IMR-90 (cell line): ENCODE results near the gene CTDSP1. TPM values are rescaled to one million over a fixed set of nuclear protein-coding genes. Genes with fewer than 3 reads are reported as not detected.

Experiments used
- ATAC-seq: fragments of 200-7000 bp; cut with Tn5 transposase; 2 replicates; pipeline ENCODE4 v1.9.1; 2020; ENCODE audit warnings: low read depth, mild to moderate bottlenecking, moderate library complexity
- BruUV-seq: library from RNA; stranded (reverse); fragments of 400-500 nt; replicated peaks from 2 replicates; lab custom pipeline; 2021; lab: Mats Ljungman, UMichigan
- CTCF ChIA-PET: fragments of 300-600 bp; formaldehyde crosslinking; extraction: SDS; loops from one replicate; lab custom pipeline; 2021; ENCODE audit warnings: antibody characterized with exemption; lab: Yijun Ruan, JAX
- POLR2A ChIA-PET: fragments of 300-600 bp; sonication (Branson Sonifier 250); formaldehyde crosslinking; loops from one replicate; lab custom pipeline; 2022; ENCODE audit warnings: antibody characterized with exemption; ENCODE audit not compliant: unreplicated experiment; lab: Charles Lee
- DNase-seq: peaks from one replicate; pipeline ENCODE4 v3.0.0; 2013
- H2AFZ ChIP-seq: replicated peaks from 2 replicates; pipeline ENCODE3; 2013; ENCODE audit warnings: low read length, mild to moderate bottlenecking; ENCODE audit not compliant: poor library complexity
- H2AK5ac ChIP-seq: 2 replicates; pipeline ENCODE4 v1.6.1; 2013; ENCODE audit warnings: low read depth, low read length, inconsistent platforms
- H2AK9ac ChIP-seq: replicated peaks from 2 replicates; pipeline ENCODE3; 2013; ENCODE audit warnings: mild to moderate bottlenecking, low read depth, low read length, moderate library complexity; ENCODE audit not compliant: poor library complexity
- H2BK120ac ChIP-seq: 2 replicates; pipeline ENCODE4 v1.6.1; 2013; ENCODE audit warnings: low read depth, low read length, inconsistent platforms
- H2BK15ac ChIP-seq: 3 replicates; pipeline ENCODE4 v1.6.1; 2013; ENCODE audit warnings: low read depth, low read length, inconsistent platforms
- H2BK20ac ChIP-seq: 2 replicates; pipeline ENCODE4 v1.6.1; 2013; ENCODE audit warnings: low read depth, mild to moderate bottlenecking, inconsistent platforms, low read length, moderate library complexity
- H2BK5ac ChIP-seq: 2 replicates; pipeline ENCODE4 v1.6.1; 2013; ENCODE audit warnings: mild to moderate bottlenecking, low read depth, low read length, inconsistent platforms; ENCODE audit not compliant: poor library complexity, severe bottlenecking
- H3K14ac ChIP-seq: replicated peaks from 2 replicates; pipeline ENCODE4 v1.6.1; 2013; ENCODE audit warnings: low read depth, low read length, inconsistent platforms
- H3K18ac ChIP-seq: 2 replicates; pipeline ENCODE4 v1.6.1; 2013; ENCODE audit warnings: low read depth, low read length, control low read depth
- H3K23ac ChIP-seq: 2 replicates; pipeline ENCODE4 v1.6.1; 2013; ENCODE audit warnings: low read depth, low read length, inconsistent platforms
- H3K27ac ChIP-seq: 2 replicates; pipeline ENCODE4 v1.5.1; 2013; ENCODE audit warnings: mild to moderate bottlenecking, control low read depth, low read length; ENCODE audit not compliant: insufficient read depth
- H3K27me3 ChIP-seq: 2 replicates; pipeline ENCODE4 v1.6.1; 2013; ENCODE audit warnings: low read length; ENCODE audit not compliant: control insufficient read depth, insufficient read depth
- H3K36me3 ChIP-seq: 2 replicates; pipeline ENCODE4 v1.6.1; 2013; ENCODE audit warnings: low read length, mixed read lengths; ENCODE audit not compliant: control insufficient read depth, insufficient read depth
- H3K4ac ChIP-seq: 2 replicates; pipeline ENCODE4 v1.6.1; 2013; ENCODE audit warnings: low read depth, low read length, inconsistent platforms
- H3K4me1 ChIP-seq: 2 replicates; pipeline ENCODE4 v1.6.1; 2013; ENCODE audit warnings: low read length, mixed read lengths; ENCODE audit not compliant: control insufficient read depth, insufficient read depth
- H3K4me2 ChIP-seq: 2 replicates; pipeline ENCODE4 v1.6.1; 2013; ENCODE audit warnings: low read depth, mild to moderate bottlenecking, control low read depth, low read length, moderate library complexity
- H3K4me3 ChIP-seq: 2 replicates; pipeline ENCODE4 v1.5.1; 2013; ENCODE audit warnings: low read depth, mild to moderate bottlenecking, control low read depth, low read length, moderate library complexity; ENCODE audit not compliant: insufficient read depth
- H3K56ac ChIP-seq: 2 replicates; pipeline ENCODE4 v1.6.1; 2013; ENCODE audit warnings: low read length, inconsistent platforms; ENCODE audit not compliant: insufficient read depth; ENCODE audit errors: extremely low read depth
- H3K79me1 ChIP-seq, 2 experiments: 2 replicates each; pipeline ENCODE4 v1.6.1; 2013; ENCODE audit warnings: low read length in 2 of 2, inconsistent platforms in 1 of 2, low read depth in 1 of 2
- H3K9ac ChIP-seq: 2 replicates; pipeline ENCODE4 v1.6.1; 2013; ENCODE audit warnings: low read depth, low read length, control low read depth
- H3K9me1 ChIP-seq: 2 replicates; pipeline ENCODE4 v1.6.1; 2013; ENCODE audit warnings: low read length, inconsistent platforms; ENCODE audit not compliant: insufficient read depth
- H3K9me3 ChIP-seq: 2 replicates; pipeline ENCODE4 v1.6.1; 2013; ENCODE audit warnings: low read length; ENCODE audit not compliant: control insufficient read depth, insufficient read depth
- H4K20me1 ChIP-seq: 2 replicates; pipeline ENCODE4 v1.6.1; 2013; ENCODE audit warnings: low read length, inconsistent platforms; ENCODE audit not compliant: insufficient read depth
- H4K5ac ChIP-seq: 2 replicates; pipeline ENCODE4 v1.6.1; 2013; ENCODE audit warnings: mild to moderate bottlenecking, low read depth, low read length, control low read depth
- H4K8ac ChIP-seq, 2 experiments: 2 replicates each; pipeline ENCODE4 v1.6.1; 2013; ENCODE audit warnings: low read depth in 2 of 2, low read length in 2 of 2, control low read depth in 1 of 2, inconsistent platforms in 1 of 2
- H4K91ac ChIP-seq: 2 replicates; pipeline ENCODE4 v1.6.1; 2013; ENCODE audit warnings: low read depth, low read length, inconsistent platforms; ENCODE audit not compliant: insufficient read depth
- FOS ChIP-seq: fragments of 150-350 bp; IDR thresholded peaks from 2 replicates; pipeline ENCODE4 v1.6.1; 2016; ENCODE audit warnings: low read depth, low read length
- MAFK ChIP-seq: IDR thresholded peaks from 2 replicates; pipeline ENCODE4 v1.6.1; 2012; ENCODE audit warnings: low read depth, low read length, improper control_type of control experiment
- MAZ ChIP-seq: IDR thresholded peaks from 2 replicates; pipeline ENCODE4 v1.6.1; 2012; ENCODE audit warnings: low read depth, mild to moderate bottlenecking, low read length, improper control_type of control experiment, moderate library complexity, borderline replicate concordance
- NFE2L2 ChIP-seq: fragments of 150-350 bp; IDR thresholded peaks from 2 replicates; pipeline ENCODE4 v1.6.1; 2016; ENCODE audit warnings: low read depth, mild to moderate bottlenecking, low read length
- WGBS, 2 experiments: methylation state at CpG; one replicate each; pipeline versions ENCODE4 v1.1.5 to v1.1.7; 2013; ENCODE audit warnings: missing lambda C conversion rate in 2 of 2; ENCODE audit not compliant: insufficient read length in 1 of 2; ENCODE audit errors: extremely low coverage in 2 of 2; 5-methylcytosine and 5-hydroxymethylcytosine counted together
- dilution Hi-C: fragments of 300-500 bp; cut with HindIII; formaldehyde crosslinking; loops from one replicate; pipeline ENCODE4 v1.14.3; 2018; ENCODE audit warnings: low sequenced_read_pairs; ENCODE audit not compliant: unreplicated experiment
- in situ Hi-C: fragments of 300-500 bp; cut with MboI; formaldehyde crosslinking; loops from 3 replicates; pipeline ENCODE4 v1.14.3; 2019; ENCODE audit warnings: low sequenced_read_pairs, inconsistent platforms, mixed read lengths
- intact Hi-C: fragments of 100-400 bp; cut with micrococcal nuclease; formaldehyde crosslinking; loops from 2 replicates; pipeline ENCODE4 v1.10.0; 2022
- polyA plus RNA-seq, 3 experiments: library from polyadenylated mRNA; depleted of rRNA; stranded (reverse); fragments of >200 nt; gene quantifications; 2 replicates each; pipeline ENCODE4 v1.2.3, GENCODE V29; 2012; ENCODE audit warnings: low replicate concordance in 1 of 3
- total RNA-seq: library from RNA; depleted of rRNA; stranded (reverse); fragments of >200 nt; gene quantifications from 2 replicates; pipeline ENCODE4 v1.2.3, GENCODE V29; 2012
- TF ChIP-seq, protein P1 (sequence below): fragments of 150-350 bp; IDR thresholded peaks from 2 replicates; pipeline ENCODE4 v1.6.1; 2017; ENCODE audit warnings: mild to moderate bottlenecking, antibody characterized with exemption, low read length, low read depth

CTDSP1 gene
- total and polyA plus RNA-seq, 2 of the 4 experiments (the other 2 are of a cell fraction) = 19.7 to 64.3 TPM

DNA sequence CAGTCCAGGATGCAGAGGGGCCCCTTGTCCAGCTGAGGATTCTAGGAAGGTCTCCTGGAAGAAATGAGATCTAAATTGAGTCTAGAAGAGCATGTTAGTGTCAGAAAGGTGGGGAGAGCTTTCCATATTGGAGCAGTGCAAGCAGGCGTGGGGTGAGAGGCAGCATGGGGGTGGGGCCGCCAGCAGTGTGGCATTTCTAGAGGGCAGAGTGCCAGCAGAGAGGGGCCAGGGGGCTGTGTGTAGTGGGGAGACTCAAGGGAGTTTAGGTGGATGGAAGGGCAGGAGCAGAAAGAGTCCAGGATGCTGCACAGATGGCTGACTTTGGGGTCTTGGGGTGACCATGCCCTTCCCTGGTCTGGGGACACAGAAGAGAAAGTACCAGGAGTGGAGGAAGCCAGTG is 21.4 kb downstream of the CTDSP1 start:
- WGBS, 2 experiments = no CpG with 5 or more reads among the region's 2 CpGs
- no peak overlapping the region for H3K23ac ChIP-seq
- H3K18ac ChIP-seq = no peak overlapping the region
- no peak overlapping the region for H3K14ac ChIP-seq
- H4K8ac ChIP-seq = no peak overlapping the region
- no peaks in the 10 kb centered on the region for H3K9me3 ChIP-seq
- H2BK120ac ChIP-seq = no peak overlapping the region
- H4K5ac ChIP-seq = no peak overlapping the region
- no peak overlapping the region for H3K27ac ChIP-seq
- ChIA-PET CTCF (no interaction called here), POLR2A (no interaction called here)
- H3K27me3 ChIP-seq = peaks cover 14% of the 10 kb centered on the region
- no peaks in the 10 kb centered on the region for H3K36me3 ChIP-seq
- DNase-seq (no peak), ATAC-seq (no peak)
- H2AK5ac ChIP-seq = no peak overlapping the region
- no peak overlapping the region for H2AFZ ChIP-seq
- H3K4me3 ChIP-seq = no peak overlapping the region
- no peak overlapping the region for H2BK5ac ChIP-seq
- H2AK9ac ChIP-seq = no peak overlapping the region
- no peak overlapping the region for H3K9ac ChIP-seq
- intact Hi-C loops = no loop called here
- no peaks in the 10 kb centered on the region; the same call in 1 of the 2 replicates for H3K9me1 ChIP-seq
- H3K4me2 ChIP-seq = no peak overlapping the region
- no peaks in the 10 kb centered on the region for H3K4me1 ChIP-seq
- dilution Hi-C loops = no loop called here
- BruUV-seq = no TSS peak
- no peaks in the 10 kb centered on the region for H3K79me1 ChIP-seq
- no peak overlapping the region for H3K4ac ChIP-seq
- no peak overlapping the region for H2BK20ac ChIP-seq
- H4K20me1 ChIP-seq = no peaks in the 10 kb centered on the region
- no peak overlapping the region for H3K56ac ChIP-seq
- in situ Hi-C loops = no loop called here
- TF ChIP-seq, protein P1, sequence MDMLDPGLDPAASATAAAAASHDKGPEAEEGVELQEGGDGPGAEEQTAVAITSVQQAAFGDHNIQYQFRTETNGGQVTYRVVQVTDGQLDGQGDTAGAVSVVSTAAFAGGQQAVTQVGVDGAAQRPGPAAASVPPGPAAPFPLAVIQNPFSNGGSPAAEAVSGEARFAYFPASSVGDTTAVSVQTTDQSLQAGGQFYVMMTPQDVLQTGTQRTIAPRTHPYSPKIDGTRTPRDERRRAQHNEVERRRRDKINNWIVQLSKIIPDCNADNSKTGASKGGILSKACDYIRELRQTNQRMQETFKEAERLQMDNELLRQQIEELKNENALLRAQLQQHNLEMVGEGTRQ = no peak
- TF ChIP-seq MAFK (no peak), MAZ (no peak), NFE2L2 (no peak), FOS (no peak)
- no peak overlapping the region for H2BK15ac ChIP-seq
- H4K91ac ChIP-seq = no peak overlapping the region
